Measurements from ENCODE around the gene RYR2.

Gene RYR2

GRCh38 chr1:237041795-237042525, at the start of gene RYR2:
Gene RYR2, plus strand, starts transcription at chr1:237042184. Its CDS starts 338 bp downstream, at chr1:237042522.
- DNase-seq, result no peak

- DNase-seq, result no peak
These were observed 49.5 kb upstream of the RYR2 start for GRCh38 chr1:236992449-236992848.

GRCh38 chr1:236994450-236994849, 47.5 kb upstream of the RYR2 start:
- DNase-seq, result no peak

GRCh38 chr1:236997361-236997760, 44.6 kb upstream of the RYR2 start:
- DNase-seq, result no peak

GRCh38 chr1:236997882-236998281, 44.1 kb upstream of the RYR2 start:
- no peak for DNase-seq

- DNase-seq, result no peak
These were observed 43.4 kb upstream of the RYR2 start for GRCh38 chr1:236998546-236998945.

GRCh38 chr1:237000191-237000590, 41.8 kb upstream of the RYR2 start:
- no peak for DNase-seq

- no peak for DNase-seq
These were observed 38.5 kb upstream of the RYR2 start for GRCh38 chr1:237003516-237003915.

- DNase-seq, result no peak
These were observed 37.9 kb upstream of the RYR2 start, which contains the start of gene MT1HL1 for GRCh38 chr1:237004116-237004515. Gene MT1HL1, minus strand, starts transcription at chr1:237004441. Its CDS starts 69 bp downstream, at chr1:237004372.

GRCh38 chr1:237005674-237006073, 36.3 kb upstream of the RYR2 start:
- DNase-seq, result no peak

GRCh38 chr1:237007147-237007881, 34.7 kb upstream of the RYR2 start:
- no peak for DNase-seq

GRCh38 chr1:237009611-237010010, 32.4 kb upstream of the RYR2 start:
- no peak for DNase-seq

GRCh38 chr1:237011432-237011831, 30.6 kb upstream of the RYR2 start:
- DNase-seq, result no peak

- no peak for DNase-seq
These were observed 29.6 kb upstream of the RYR2 start for GRCh38 chr1:237012361-237012760.

GRCh38 chr1:237012788-237013383, 29.1 kb upstream of the RYR2 start:
- DNase-seq, result no peak

GRCh38 chr1:237013608-237014007, 28.4 kb upstream of the RYR2 start:
- DNase-seq, result no peak

- DNase-seq, result no peak
These were observed 25.4 kb upstream of the RYR2 start for GRCh38 chr1:237016626-237017025.

GRCh38 chr1:237018896-237019295, 23.1 kb upstream of the RYR2 start:
- no peak for DNase-seq

- DNase-seq, result no peak
These were observed 16.5 kb upstream of the RYR2 start for GRCh38 chr1:237025358-237026074.

- no peak for DNase-seq
These were observed 12.7 kb upstream of the RYR2 start for GRCh38 chr1:237029240-237029639.

- no peak for DNase-seq
These were observed 12.0 kb upstream of the RYR2 start for GRCh38 chr1:237029850-237030535.

- no peak for DNase-seq
These were observed 10.5 kb upstream of the RYR2 start for GRCh38 chr1:237031480-237031879.

- no peak for DNase-seq
These were observed 10.0 kb upstream of the RYR2 start for GRCh38 chr1:237032029-237032428.

All from hematopoietic multipotent progenitor cell treated with erythropoietin and hydrocortisone succinate and interleukin-3 and kit ligand, for 8 days (in vitro differentiated cells).